Renal cortical epithelial cell (primary cell): ENCODE results near the gene SIMC1. TPM values are rescaled to one million over a fixed set of nuclear protein-coding genes. Genes with fewer than 3 reads are reported as not detected.
"Not testable (repeated sequence)": the region's sequence is repeated elsewhere in the genome, so short reads cannot be mapped to it uniquely, and the experiment has no call there.

Source experiments
- DNase-seq: peaks from one replicate; pipeline ENCODE4 v3.0.0-alpha.2; 2011; ENCODE audit warnings: low read depth
- total RNA-seq: library from RNA; depleted of rRNA; stranded (reverse); fragments of >200 nt; gene quantifications from 2 replicates; pipeline ENCODE4 v1.2.3, GENCODE V29; 2014

SIMC1 gene
- total RNA-seq, 1 donor from 2014 or later: 7.0 TPM

- DNase-seq: not testable (repeated sequence)
These were observed 52.0 kb downstream of the SIMC1 start for GRCh38 chr5:176290057-176290840.

GRCh38 chr5:176305356-176305755 is 67.1 kb downstream of the SIMC1 start:
- not testable (repeated sequence) for DNase-seq

- no peak for DNase-seq
These were observed 79.5 kb downstream of the SIMC1 start for GRCh38 chr5:176317534-176318374.

DNA sequence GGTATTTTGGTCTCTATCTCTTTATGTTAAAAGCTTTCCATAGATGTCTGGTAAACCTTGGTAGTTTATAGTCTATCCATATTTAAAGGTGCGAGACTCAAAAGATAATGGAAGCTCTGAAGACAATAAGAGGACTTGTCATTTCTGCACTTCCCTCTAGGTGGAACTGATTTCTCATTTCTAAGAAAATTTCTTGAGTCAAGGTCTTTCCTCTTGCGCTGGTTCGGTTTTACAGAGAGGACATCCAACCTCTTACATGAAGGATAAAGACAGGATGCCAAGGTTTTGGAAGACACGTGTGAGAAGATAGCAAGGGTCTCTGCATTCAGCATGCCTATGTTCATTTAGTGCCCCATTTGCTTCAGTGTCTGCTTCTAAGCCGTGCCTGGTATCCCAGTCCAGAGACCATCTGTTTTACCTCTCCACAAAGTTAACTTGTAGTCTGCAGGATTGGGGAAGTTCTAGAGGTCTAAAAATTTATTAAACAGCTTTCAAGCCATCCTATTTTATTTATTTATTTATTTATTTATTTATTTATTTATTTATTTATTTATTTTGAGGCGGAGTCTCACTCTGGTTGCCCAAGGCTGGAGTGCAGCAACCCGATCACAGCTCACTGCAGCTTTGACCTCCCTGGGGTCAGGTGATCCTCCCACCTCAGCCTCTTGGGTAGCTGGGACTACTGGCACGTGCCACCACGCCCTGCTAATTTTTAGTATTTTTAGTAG is 81.8 kb downstream of the SIMC1 start:
- peak; percentile 38 for DNase-seq

DNA sequence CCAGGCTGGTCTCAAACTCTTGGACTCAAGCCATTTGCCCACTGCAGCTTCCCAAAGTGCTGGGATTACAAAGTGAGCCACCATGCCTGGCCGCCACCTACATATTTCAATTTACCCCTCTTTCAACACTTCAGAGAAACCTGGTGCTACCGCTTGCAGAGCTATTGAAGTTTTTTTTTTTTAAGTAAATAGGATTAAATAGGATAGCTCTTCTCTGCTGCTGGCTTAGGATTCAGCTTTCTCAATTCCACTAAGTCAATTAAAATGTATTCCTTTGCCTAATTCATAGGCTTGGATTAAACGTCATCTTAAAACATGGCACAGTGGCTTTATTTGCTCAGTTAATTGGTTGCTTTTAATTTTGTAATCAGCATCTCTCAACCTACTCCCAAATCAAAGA is 82.4 kb downstream of the SIMC1 start:
- DNase-seq: no peak

DNA sequence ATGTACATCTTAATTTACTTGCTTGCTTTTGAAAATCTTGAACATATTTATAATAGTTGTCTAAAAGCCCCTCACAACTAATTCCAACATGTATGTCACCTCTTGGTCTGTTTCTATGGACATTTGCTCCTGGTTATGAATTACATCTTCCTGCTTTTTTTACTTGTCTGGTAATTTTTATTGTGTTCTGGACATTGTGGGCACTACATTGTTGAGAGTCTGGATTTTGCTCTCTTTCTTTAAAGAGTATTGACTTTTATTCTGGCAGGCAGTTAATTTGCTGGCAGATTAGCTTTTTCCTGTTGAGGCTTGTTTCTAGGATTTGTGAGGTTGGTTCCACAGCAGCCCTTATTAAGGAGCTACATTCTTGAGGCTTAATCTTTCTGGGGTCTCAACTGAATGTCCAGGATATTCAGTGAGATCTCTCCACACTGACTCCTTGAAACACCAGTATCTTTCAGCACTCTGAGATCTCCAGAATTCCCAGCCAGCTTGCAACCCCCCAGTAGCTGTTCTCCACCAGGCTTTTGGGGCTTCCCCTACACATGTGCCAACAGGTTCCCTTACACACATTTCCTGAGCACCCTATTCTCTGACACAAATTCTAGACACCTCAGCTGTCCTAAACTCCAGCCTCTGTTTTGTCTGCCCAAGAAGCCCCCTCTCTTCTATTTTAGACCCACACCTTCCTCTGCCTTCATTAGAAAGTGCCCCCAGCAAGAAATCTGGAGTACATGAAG is 96.0 kb downstream of the SIMC1 start:
- DNase-seq: no peak

DNA sequence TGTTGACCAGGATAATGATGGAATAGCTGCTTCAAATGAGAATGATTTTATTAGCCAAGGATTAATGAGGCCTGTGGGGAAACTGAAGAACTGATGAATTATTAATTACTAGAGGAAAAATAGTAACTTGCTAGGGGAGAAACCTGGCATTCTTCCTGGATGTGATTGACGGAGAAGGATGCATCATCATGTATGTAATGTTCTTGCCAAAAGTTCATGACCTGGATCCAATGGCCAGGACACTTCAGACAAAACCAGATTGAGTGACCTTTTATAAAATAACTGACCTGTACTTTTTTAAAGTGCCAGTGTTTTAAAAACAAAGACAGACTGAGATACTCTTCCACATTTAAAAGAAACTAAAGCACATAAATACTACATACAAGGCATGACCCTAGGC is 99.7 kb downstream of the SIMC1 start:
- DNase-seq: peak; percentile 56

DNA sequence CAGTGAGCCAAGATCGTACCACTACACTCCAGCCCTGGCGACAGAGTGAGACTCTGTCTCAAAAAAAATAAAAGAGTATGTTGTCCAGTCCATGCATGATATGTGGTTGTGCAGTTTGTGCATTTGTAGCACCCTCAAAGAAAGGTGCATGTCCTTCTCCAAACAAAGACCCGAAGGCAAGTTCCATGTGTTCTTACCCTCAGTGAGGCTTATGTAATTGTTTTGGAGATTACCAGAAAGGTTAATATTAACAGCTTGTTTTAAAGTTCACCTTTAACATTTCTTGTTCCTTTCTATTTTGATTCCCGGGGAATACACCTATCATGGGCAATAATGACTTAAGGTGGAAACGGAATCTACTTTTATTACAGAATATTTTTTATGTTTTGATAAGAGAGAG is 101.1 kb downstream of the SIMC1 start:
- no peak for DNase-seq

DNA sequence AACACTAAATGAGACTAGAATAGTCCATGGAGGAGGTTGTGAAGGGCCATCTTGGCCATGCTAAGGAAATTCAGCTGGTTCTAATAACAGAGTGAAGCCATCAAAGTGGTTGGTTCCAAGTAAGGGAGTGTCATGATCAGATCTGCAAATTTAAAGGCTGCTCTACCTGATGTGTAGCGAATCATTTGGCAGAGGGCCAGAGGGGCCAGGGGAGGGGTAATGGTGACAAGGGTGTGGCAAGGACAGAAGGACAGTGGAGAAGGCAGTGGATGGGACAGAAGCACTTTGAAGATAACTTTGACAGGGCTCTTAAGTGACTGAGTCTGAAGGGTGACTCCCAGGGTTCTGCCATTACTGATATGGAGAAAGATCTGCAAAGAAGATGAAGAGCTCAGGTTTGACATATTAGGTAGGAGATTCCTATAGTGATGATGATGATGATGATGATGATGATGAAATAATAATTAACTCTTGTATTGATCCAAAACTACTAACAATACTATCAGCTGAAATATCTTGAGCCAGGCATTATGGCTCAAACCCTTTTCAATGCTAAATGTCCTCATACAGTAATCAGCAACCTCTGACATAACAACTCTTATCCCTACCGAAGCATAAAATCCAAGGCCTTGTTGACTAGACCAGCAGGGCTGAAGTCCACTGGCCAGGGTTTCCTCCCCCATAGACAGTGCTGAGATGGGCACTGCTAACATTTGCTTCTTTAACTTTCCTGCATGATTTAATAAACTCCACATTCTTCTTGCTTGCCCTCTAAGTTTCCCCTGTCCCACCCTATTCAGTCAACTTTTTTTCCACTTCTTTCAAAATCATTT is 103.3 kb downstream of the SIMC1 start:
- DNase-seq: no peak

- DNase-seq: no peak
These were observed 103.9 kb downstream of the SIMC1 start for GRCh38 chr5:176342158-176342483.

DNA sequence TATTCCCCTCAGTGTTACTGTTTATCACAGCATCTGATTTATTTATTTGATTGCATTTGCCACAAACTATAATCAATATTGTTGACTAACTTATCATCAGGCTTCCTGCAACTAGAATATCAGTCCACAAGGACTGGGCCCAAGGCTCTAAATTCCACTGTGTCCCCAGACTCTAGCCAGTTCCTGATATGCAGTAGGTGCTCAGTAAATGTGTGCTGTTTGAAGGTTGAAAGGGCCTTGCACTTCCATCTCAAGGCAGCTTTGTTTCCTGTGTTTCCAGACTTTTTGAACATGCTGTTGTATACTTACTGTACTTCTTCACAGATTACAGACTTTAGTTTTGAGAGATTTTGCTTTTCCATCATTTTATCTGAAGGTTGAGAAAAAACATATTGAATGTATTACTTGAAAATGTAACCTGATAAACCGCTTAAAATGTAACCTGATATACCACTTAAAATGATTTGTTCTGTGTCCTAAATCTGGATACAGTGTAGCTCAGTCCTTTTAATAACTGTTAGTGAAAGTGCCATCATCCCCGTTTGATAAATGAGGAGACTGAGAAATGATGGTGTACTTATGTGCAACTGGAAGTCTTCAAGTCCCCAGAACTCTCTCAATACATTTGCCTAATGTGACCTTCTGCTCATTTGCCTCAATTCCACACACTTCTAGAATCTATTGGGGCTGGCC is 104.7 kb downstream of the SIMC1 start:
- DNase-seq: no peak

DNA sequence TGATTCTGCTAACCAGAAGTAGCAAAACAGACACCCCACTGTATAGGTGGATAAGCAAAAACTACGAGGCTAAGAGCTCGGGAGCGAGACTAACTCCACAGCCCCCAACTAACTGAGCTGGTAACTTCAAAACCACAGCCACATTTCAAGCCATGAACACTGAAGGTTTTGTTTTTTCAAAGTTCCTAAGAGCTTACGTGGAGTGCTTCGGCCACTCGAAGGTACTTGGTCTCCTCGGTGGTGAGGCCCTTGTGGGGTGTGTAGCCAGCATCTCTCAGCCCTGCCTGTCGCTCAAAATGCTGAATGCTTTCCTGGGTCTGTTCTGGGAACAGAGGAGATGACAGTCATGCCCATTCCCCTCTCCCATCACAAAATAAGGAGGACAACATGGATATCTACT is 112.2 kb downstream of the SIMC1 start:
- DNase-seq: no peak

- DNase-seq: no peak
These were observed 114.1 kb downstream of the SIMC1 start for GRCh38 chr5:176352116-176352878.

DNA sequence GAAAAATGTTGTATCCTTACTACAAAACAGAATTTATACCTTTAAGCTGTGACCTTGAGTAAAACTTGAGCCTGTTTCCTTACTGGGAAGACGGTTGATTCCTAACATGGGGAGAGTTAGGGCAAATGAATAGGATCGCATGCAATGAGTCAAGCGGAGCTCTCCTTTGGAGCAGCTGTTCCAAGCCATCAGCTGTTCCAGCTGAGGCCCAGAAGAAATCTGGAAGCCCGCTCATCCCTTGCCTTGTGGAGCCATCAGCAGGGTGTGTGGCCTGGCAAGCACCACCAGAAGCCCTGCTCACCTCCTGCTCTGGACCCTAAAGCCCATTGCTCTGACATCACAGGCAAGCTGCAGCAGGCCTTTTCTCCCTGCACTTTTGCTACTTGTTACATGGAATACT is 115.3 kb downstream of the SIMC1 start:
- DNase-seq: no peak

DNA sequence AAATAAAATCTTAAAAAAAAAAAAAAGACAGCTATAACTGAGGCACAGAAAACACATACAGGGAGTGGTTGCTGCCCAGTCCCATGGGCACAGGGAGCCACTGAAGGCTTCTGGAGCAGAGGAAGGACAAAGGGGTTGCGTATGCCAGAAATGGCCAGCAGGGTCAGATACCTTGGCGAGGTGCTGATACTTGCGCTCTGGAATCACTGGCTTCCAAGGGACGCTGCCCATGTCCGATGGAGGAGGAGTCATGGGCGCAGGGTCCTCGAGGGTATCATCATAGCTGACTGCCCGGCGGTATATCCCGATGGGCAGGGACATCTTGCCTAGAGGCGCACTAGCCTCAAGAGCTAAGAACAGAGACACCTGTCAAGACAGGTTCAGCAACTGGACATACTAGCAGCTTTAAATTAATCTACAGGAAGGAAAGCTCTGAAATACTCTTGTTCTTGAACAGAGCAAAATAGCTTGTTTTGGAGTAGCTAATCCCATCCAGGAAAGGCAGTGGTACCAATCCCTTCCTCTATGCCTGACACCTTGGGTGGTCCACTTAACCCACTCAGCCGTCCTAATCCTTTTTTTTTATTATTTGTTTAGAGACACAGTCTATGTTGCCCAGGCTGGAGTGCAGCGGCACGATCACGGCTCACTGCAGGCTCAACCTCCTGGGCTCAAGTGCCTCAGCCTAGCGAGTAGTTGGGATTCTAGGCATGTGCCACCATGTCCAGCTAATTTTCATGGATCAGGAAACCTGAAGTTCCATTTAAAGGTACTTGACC is 117.4 kb downstream of the SIMC1 start:
- DNase-seq: no peak

GRCh38 chr5:176356179-176356566 is 117.9 kb downstream of the SIMC1 start:
- DNase-seq: no peak

- DNase-seq: no peak
These were observed 121.4 kb downstream of the SIMC1 start for GRCh38 chr5:176359658-176360057.

DNA sequence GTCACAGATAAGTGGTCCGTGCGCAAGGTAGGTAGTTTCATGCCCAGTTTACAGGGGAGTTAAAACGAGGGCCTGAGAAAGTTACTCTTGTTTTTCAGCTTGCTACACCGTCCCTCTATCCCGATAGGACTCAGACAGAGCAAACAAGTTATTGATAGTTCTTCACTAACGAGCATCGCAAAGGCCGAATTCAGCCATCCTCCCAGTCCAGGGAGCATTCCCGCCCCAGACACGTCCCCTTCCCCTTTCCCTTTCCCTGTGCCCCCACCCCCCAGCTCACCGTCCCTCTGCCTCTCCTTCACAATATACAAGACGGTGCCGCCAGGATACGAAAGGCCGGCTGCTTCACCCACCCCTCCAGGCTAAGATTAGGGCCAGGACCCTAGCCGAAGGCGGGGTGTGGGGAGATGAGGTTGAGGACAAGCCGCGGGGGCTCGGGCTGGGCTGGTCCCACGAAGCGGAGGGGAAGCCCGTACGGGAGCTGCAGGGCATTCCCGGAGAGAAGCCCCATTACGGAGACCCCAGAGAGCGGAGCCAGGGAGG is 122.7 kb downstream of the SIMC1 start:
- DNase-seq: no peak
